ENCODE results near the gene COPZ2.

DNA sequence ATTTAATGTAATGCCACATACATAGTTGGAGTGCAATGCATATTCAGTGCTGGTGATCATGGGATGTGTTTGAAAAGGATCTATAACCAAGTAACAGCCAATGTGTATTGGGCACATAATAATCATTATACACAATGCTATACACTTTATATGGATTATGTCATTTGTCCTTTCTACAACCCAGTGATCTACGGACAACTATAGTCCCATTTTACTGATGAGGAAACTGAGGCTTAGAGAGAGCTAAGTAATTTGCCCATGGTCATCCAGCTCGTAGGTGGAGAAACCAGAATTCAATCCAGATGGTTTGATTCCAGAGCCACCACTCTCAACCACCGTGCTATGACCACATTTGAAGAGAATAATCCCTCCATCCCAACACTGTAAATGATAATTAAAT is 27.4 kb downstream of the COPZ2 start:
- TF ChIP-seq, protein P1, sequence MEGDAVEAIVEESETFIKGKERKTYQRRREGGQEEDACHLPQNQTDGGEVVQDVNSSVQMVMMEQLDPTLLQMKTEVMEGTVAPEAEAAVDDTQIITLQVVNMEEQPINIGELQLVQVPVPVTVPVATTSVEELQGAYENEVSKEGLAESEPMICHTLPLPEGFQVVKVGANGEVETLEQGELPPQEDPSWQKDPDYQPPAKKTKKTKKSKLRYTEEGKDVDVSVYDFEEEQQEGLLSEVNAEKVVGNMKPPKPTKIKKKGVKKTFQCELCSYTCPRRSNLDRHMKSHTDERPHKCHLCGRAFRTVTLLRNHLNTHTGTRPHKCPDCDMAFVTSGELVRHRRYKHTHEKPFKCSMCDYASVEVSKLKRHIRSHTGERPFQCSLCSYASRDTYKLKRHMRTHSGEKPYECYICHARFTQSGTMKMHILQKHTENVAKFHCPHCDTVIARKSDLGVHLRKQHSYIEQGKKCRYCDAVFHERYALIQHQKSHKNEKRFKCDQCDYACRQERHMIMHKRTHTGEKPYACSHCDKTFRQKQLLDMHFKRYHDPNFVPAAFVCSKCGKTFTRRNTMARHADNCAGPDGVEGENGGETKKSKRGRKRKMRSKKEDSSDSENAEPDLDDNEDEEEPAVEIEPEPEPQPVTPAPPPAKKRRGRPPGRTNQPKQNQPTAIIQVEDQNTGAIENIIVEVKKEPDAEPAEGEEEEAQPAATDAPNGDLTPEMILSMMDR (IDR thresholded peaks at IDR 0.05 in 2 of 3, conservative IDR thresholded peaks at IDR 0.05 in 1 of 3; ENCODE audit: borderline replicate concordance in 1 of 3, insufficient read depth in 1 of 3, low read depth in 2 of 3, low read length in 2 of 3): no peak
- TF ChIP-seq POLR2A (IDR thresholded peaks at IDR 0.05; ENCODE audit: borderline replicate concordance, extremely low read depth, insufficient read depth, insufficient read length): no peak
- no peak for TF ChIP-seq RAD21 (IDR thresholded peaks at IDR 0.05; ENCODE audit: low read depth)

Measured in HCT116 (cell line).